HepG2 (cell line): ENCODE results near the gene BRIP1. TPM values are rescaled to one million over a fixed set of nuclear protein-coding genes. Genes with fewer than 3 reads are reported as not detected.

Experiments used
- ATAC-seq: fragments of 200-7000 bp; cut with Tn5 transposase; 3 replicates; pipeline ENCODE4 v1.9.1; 2020; ENCODE audit warnings: mild to moderate bottlenecking, moderate library complexity
- BruUV-seq: library from RNA; stranded (reverse); fragments of 400-500 nt; replicated peaks from 2 replicates; lab custom pipeline; 2021; lab: Mats Ljungman, UMichigan
- CTCF ChIA-PET: fragments of 300-600 bp; formaldehyde crosslinking; extraction: SDS; loops from one replicate; lab custom pipeline; 2021; ENCODE audit warnings: low total read pairs, inconsistent platforms, low intra/inter-chr PET ratio; lab: Yijun Ruan, JAX
- POLR2A ChIA-PET: fragments of 350-600 bp; sonication (Branson Sonifier 250); formaldehyde crosslinking; loops from one replicate; lab custom pipeline; 2020; ENCODE audit warnings: antibody characterized with exemption, inconsistent platforms; lab: Yijun Ruan, JAX
- DNase-seq: peaks from one replicate; pipeline ENCODE4 v3.0.0-alpha.2; 2015; ENCODE audit warnings: low spot score
- FAIRE-seq: peaks from 3 replicates; lab custom pipeline; 2011; peaks lifted over from hg19 to GRCh38; lab: Jason Lieb, UNC
- H2AFZ ChIP-seq: one replicate; pipeline ENCODE4 v1.6.1; 2011; ENCODE audit warnings: low read length, inconsistent platforms
- H3K27ac ChIP-seq: fragments of 300-600 bp; 3 replicates; pipeline ENCODE4 v1.8.0; 2011; ENCODE audit warnings: mixed run types, mild to moderate bottlenecking, mixed read lengths, low read length, inconsistent platforms; ENCODE audit not compliant: insufficient read depth; ENCODE audit errors: extremely low read length
- H3K27me3 ChIP-seq, 2 experiments: fragments of 200-600 bp in 1 of 2; 2 replicates in 1 of 2; 3 replicates in 1 of 2; pipeline versions ENCODE4 v1.6.0 to v1.8.0; 2011; ENCODE audit warnings: low read length in 2 of 2, mild to moderate bottlenecking in 2 of 2, moderate library complexity in 2 of 2, inconsistent platforms in 1 of 2; ENCODE audit not compliant: insufficient read depth in 2 of 2, control insufficient read depth in 1 of 2
- H3K36me3 ChIP-seq, 2 experiments: fragments of 200-600 bp in 1 of 2; replicated peaks in 1 of 2; 2 replicates in 1 of 2; 3 replicates in 1 of 2; pipeline versions ENCODE4 v1.5.1 to v1.8.0; 2011; ENCODE audit warnings: low read length in 2 of 2, inconsistent platforms in 1 of 2; ENCODE audit not compliant: insufficient read depth in 2 of 2, control insufficient read depth in 1 of 2
- H3K4me1 ChIP-seq: 2 replicates; pipeline ENCODE4 v1.5.1; 2012; ENCODE audit warnings: low read length, inconsistent platforms; ENCODE audit not compliant: insufficient read depth
- H3K4me2 ChIP-seq: 2 replicates; pipeline ENCODE4 v1.6.0; 2011; ENCODE audit warnings: low read depth, low read length, inconsistent platforms
- H3K4me3 ChIP-seq, 3 experiments: fragments of 200-600 bp in 1 of 3; sonication (generic), shearing (Covaris generic) in 1 of 3; replicated peaks in 1 of 3; 2 replicates each; pipeline ENCODE4 v1.5.1; 2011 to 2016; ENCODE audit warnings: low read length in 3 of 3, inconsistent platforms in 2 of 3, low read depth in 2 of 3, mild to moderate bottlenecking in 2 of 3, control low read depth in 1 of 3, mixed read lengths in 1 of 3; ENCODE audit not compliant: insufficient read depth in 1 of 3
- H3K79me2 ChIP-seq: one replicate; pipeline ENCODE4 v1.6.1; 2011; ENCODE audit warnings: low read length, inconsistent platforms; ENCODE audit not compliant: insufficient read depth
- H3K9ac ChIP-seq: 2 replicates; pipeline ENCODE4 v1.6.0; 2011; ENCODE audit warnings: mild to moderate bottlenecking, low read depth, low read length, inconsistent platforms; ENCODE audit not compliant: insufficient read depth
- H3K9me3 ChIP-seq: 2 replicates; pipeline ENCODE4 v1.5.1; 2012; ENCODE audit warnings: mild to moderate bottlenecking, low read length
- H4K20me1 ChIP-seq: 2 replicates; pipeline ENCODE4 v1.6.0; 2011; ENCODE audit warnings: inconsistent platforms, mild to moderate bottlenecking, low read length, moderate library complexity; ENCODE audit not compliant: insufficient read depth
- ARHGAP35 ChIP-seq: sonication (generic); formaldehyde crosslinking; IDR thresholded peaks from 2 replicates; pipeline ENCODE4 v1.9.0; 2022; ENCODE audit warnings: mild to moderate bottlenecking, inconsistent platforms, moderate library complexity, missing genetic modification reagents, borderline replicate concordance
- DNMT3B ChIP-seq: conservative IDR thresholded peaks from 2 replicates; pipeline ENCODE4 v1.6.1; 2016; ENCODE audit warnings: missing biosample characterization, control low read depth
- FIP1L1 ChIP-seq: fragments of 200-400 bp; formaldehyde crosslinking; IDR thresholded peaks from 2 replicates; pipeline ENCODE4 v1.6.1; 2018; ENCODE audit warnings: low read depth, mild to moderate bottlenecking, low read length, moderate library complexity, borderline replicate concordance; ENCODE audit not compliant: insufficient read depth
- FOXJ3 ChIP-seq: sonication (generic); formaldehyde crosslinking; IDR thresholded peaks from 2 replicates; pipeline ENCODE4 v1.4.0; 2020; ENCODE audit warnings: missing genetic modification reagents, mild to moderate bottlenecking, borderline replicate concordance
- ISX ChIP-seq: sonication (generic); formaldehyde crosslinking; conservative IDR thresholded peaks from 2 replicates; pipeline ENCODE4 v1.5.0; 2020; ENCODE audit warnings: missing genetic modification reagents
- MIER3 ChIP-seq: IDR thresholded peaks from 2 replicates; pipeline ENCODE4 v1.6.1; 2016; ENCODE audit warnings: missing compliant biosample characterization, borderline replicate concordance
- MYNN ChIP-seq: sonication (generic); formaldehyde crosslinking; IDR thresholded peaks from 2 replicates; pipeline ENCODE4 v1.4.0; 2020; ENCODE audit warnings: mild to moderate bottlenecking, low read depth, missing genetic modification reagents
- NR2C2 ChIP-seq: sonication (generic); formaldehyde crosslinking; IDR thresholded peaks from 2 replicates; pipeline ENCODE4 v1.4.0; 2020; ENCODE audit warnings: missing genetic modification reagents, mild to moderate bottlenecking, moderate library complexity, borderline replicate concordance
- PAWR ChIP-seq: sonication (generic); formaldehyde crosslinking; IDR thresholded peaks from 2 replicates; pipeline ENCODE4 v1.4.0; 2020; ENCODE audit warnings: missing genetic modification reagents, mild to moderate bottlenecking, borderline replicate concordance
- SETDB1 ChIP-seq: sonication (generic); formaldehyde crosslinking; IDR thresholded peaks from 2 replicates; pipeline ENCODE4 v1.5.1; 2020; ENCODE audit warnings: missing genetic modification reagents, mild to moderate bottlenecking, borderline replicate concordance
- SNRNP70 ChIP-seq: fragments of 200-400 bp; formaldehyde crosslinking; IDR thresholded peaks from 2 replicates; pipeline ENCODE4 v1.6.1; 2017; ENCODE audit warnings: mild to moderate bottlenecking, low read depth, low read length, moderate library complexity
- ZNF317 ChIP-seq: sonication (generic); formaldehyde crosslinking; IDR thresholded peaks from 2 replicates; pipeline ENCODE4 v1.5.0; 2020; ENCODE audit warnings: mild to moderate bottlenecking, missing genetic modification reagents
- ZNF335 ChIP-seq: sonication (generic); formaldehyde crosslinking; IDR thresholded peaks from 2 replicates; pipeline ENCODE4 v1.4.0; 2020; ENCODE audit warnings: missing genetic modification reagents
- ZNF343 ChIP-seq: sonication (generic); formaldehyde crosslinking; IDR thresholded peaks from 2 replicates; pipeline ENCODE4 v1.4.0; 2020; ENCODE audit warnings: mild to moderate bottlenecking, missing genetic modification reagents
- ZNF781 ChIP-seq: sonication (generic); formaldehyde crosslinking; IDR thresholded peaks from 2 replicates; pipeline ENCODE4 v1.5.1; 2020; ENCODE audit warnings: borderline replicate concordance, mild to moderate bottlenecking, missing genetic modification reagents; ENCODE audit errors: not compliant biosample characterization
- ZNF792 ChIP-seq: IDR thresholded peaks from 2 replicates; pipeline ENCODE4 v1.6.1; 2016
- WGBS: methylation state at CpG from one replicate; pipeline ENCODE4 v1.1.6; 2017; ENCODE audit warnings: low lambda C conversion rate; 5-methylcytosine and 5-hydroxymethylcytosine counted together
- in situ Hi-C: cut with HindIII; loops from 2 replicates; pipeline ENCODE4 v1.10.0; 2017; ENCODE audit warnings: low pct_unique_long_range_greater_than_20kb; ENCODE audit not compliant: extremely low pct_ligation_motif_present
- intact Hi-C: fragments of 100-400 bp; cut with micrococcal nuclease; formaldehyde crosslinking; loops from one replicate; pipeline ENCODE4 v1.10.0; 2022; ENCODE audit not compliant: unreplicated experiment
- polyA plus RNA-seq, 8 experiments: library from polyadenylated mRNA; depleted of rRNA in 3 of 8; stranded (reverse) in 7 of 8; unstranded in 1 of 8; fragments of >200 nt; fragmentation: Illumina TruSeq in 4 of 8; extraction: Trizol in 4 of 8; gene quantifications; 2 replicates each; pipeline versions ENCODE4 v1.2.1 to v1.2.3, GENCODE V29; 2011 to 2016; ENCODE audit warnings: low read depth in 4 of 8, missing spikeins in 1 of 8, mixed read lengths in 1 of 8; ENCODE audit not compliant: insufficient read depth in 1 of 8
- total RNA-seq, 5 experiments: library from RNA; depleted of rRNA; stranded (reverse); fragments of >200 nt; fragmentation: Illumina TruSeq; extraction: Trizol; gene quantifications; 2 replicates each; pipeline ENCODE4 v1.2.3, GENCODE V29; 2016; ENCODE audit warnings: low read depth in 1 of 5
- TF ChIP-seq, protein P1 (sequence below): sonication (generic); formaldehyde crosslinking; IDR thresholded peaks from 2 replicates; pipeline ENCODE4 v1.4.0; 2020; ENCODE audit warnings: missing genetic modification reagents

The BRIP1 gene
- total and polyA plus RNA-seq, 2 of the 13 experiments (the other 11 are each of a cell fraction or from before 2014, with no cell fraction given), result 3.8 to 27.7 TPM

DNA sequence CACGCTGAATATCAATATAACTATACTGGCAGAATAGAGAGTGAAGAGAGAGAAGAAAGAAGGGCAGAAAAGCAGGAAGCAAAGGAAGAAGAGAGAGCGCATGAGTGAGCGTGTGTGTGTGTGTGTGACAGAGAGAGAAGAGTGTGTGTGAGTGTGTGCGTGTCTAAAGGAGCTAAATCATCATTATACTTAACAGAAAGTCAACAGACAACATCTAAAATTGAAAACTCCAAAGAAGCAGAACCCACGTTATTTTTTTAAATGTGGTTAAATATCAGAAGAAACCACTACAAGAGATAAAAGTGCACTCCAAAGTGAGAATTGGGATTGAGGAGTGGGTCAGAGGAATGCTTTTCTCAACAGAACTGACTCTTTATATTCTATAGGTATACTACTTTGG is 77.2 kb downstream of the BRIP1 start:
- no peak overlapping the region for H3K27ac ChIP-seq
- FAIRE-seq (no peak), DNase-seq (no peak), ATAC-seq (no peak)
- no peak overlapping the region for H3K4me2 ChIP-seq
- H3K27me3 ChIP-seq, result no peaks in the 10 kb centered on the region
- H3K79me2 ChIP-seq, result no peaks in the 10 kb centered on the region
- no peak for TF ChIP-seq MIER3 (CRISPR knock-in tag)
- TF ChIP-seq, all 625 proteins: peak for 0
- Histone ChIP-seq H3K9me3 (no peaks in the 10 kb centered on the region), H3K4me3 (no peak overlapping the region), H3K36me3 (0 out of 5 replicates have a peak, but pooled peaks cover 0 to 4% of the 10 kb centered on the region in 2 experiments), H2AFZ (no peak overlapping the region), H4K20me1 (no peaks in the 10 kb centered on the region), H3K9ac (no peak overlapping the region), H3K4me1 (no peaks in the 10 kb centered on the region)
- POLR2A ChIA-PET, result no interaction called here
- WGBS, result 98% methylated on average over 5 of the region's 5 CpGs
- intact Hi-C loops (no loop called here), in situ Hi-C loops (no loop called here)
- CTCF ChIA-PET, result no interaction called here
- no TSS peak for BruUV-seq

DNA sequence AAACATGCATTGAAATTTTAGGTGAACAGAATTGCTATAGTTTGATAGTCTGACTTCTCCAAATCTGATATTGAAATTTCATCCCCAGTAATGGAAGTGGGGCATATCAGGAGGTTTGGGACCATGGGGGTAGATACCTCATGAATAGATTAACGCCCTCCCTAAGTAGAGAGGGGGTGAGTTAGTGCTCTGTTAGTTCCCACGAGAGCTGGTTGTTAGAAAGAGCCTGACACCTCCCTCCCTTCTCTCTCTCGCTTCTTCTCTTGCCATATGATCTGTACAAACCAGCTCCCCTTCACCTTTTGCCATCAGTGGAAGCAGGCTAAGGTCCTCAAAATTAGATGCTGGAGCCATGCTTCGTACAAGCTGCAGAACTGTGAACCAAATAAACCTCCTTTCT is 78.8 kb downstream of the BRIP1 start:
- intact Hi-C loops, result no loop called here
- WGBS, result 97% methylated on average over 4 of the region's 4 CpGs
- no peak for TF ChIP-seq ZNF343
- TF ChIP-seq ISX, result no peak
- TF ChIP-seq DNMT3B (CRISPR knock-in tag), result no peak
- no peak for TF ChIP-seq ZNF792 (CRISPR knock-in tag)
- TF ChIP-seq MYNN (CRISPR knock-in tag), result no peak
- no peak for TF ChIP-seq NR2C2 (CRISPR knock-in tag)
- no peak for TF ChIP-seq SETDB1 (CRISPR knock-in tag)
- no peak for TF ChIP-seq FIP1L1
- no peak for TF ChIP-seq FOXJ3 (CRISPR knock-in tag)
- TF ChIP-seq, protein P1, sequence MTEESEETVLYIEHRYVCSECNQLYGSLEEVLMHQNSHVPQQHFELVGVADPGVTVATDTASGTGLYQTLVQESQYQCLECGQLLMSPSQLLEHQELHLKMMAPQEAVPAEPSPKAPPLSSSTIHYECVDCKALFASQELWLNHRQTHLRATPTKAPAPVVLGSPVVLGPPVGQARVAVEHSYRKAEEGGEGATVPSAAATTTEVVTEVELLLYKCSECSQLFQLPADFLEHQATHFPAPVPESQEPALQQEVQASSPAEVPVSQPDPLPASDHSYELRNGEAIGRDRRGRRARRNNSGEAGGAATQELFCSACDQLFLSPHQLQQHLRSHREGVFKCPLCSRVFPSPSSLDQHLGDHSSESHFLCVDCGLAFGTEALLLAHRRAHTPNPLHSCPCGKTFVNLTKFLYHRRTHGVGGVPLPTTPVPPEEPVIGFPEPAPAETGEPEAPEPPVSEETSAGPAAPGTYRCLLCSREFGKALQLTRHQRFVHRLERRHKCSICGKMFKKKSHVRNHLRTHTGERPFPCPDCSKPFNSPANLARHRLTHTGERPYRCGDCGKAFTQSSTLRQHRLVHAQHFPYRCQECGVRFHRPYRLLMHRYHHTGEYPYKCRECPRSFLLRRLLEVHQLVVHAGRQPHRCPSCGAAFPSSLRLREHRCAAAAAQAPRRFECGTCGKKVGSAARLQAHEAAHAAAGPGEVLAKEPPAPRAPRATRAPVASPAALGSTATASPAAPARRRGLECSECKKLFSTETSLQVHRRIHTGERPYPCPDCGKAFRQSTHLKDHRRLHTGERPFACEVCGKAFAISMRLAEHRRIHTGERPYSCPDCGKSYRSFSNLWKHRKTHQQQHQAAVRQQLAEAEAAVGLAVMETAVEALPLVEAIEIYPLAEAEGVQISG, result no peak
- no peak for TF ChIP-seq ARHGAP35
- no peak for TF ChIP-seq ZNF317
- TF ChIP-seq SNRNP70, result no peak
- TF ChIP-seq PAWR (CRISPR knock-in tag), result no peak
- no peak for TF ChIP-seq ZNF781 (CRISPR knock-in tag)
- no peak for TF ChIP-seq ZNF335
- Histone ChIP-seq H3K4me2 (no peak overlapping the region), H3K27me3 (no peaks in the 10 kb centered on the region), H3K27ac (no peak overlapping the region), H2AFZ (no peak overlapping the region), H3K36me3 (no peaks in the 10 kb centered on the region), H3K9me3 (no peaks in the 10 kb centered on the region), H3K4me1 (no peaks in the 10 kb centered on the region), H3K79me2 (no peaks in the 10 kb centered on the region), H3K4me3 (no peak overlapping the region), H3K9ac (no peak overlapping the region), H4K20me1 (no peaks in the 10 kb centered on the region)
- no peak for FAIRE-seq
- BruUV-seq, result no TSS peak
- in situ Hi-C loops, result no loop called here
- DNase-seq, result no peak
- POLR2A ChIA-PET, result no interaction called here
- CTCF ChIA-PET, result no interaction called here
- no peak for ATAC-seq
